Naive B cell (primary cell): Measurements from ENCODE around the gene ITGAE. TPM values are rescaled to one million over a fixed set of nuclear protein-coding genes. Genes with fewer than 3 reads are reported as not detected.
A peak's percentile ranks its signal among the peaks of the same experiment; 100 is the strongest.

ENCODE experiments used
- ATAC-seq, 2 donors: fragments of 150-1000 bp; cut with Tn5 transposase; 2 replicates each; pipeline ENCODE4 v1.10.0; 2021; ENCODE audit warnings: low read depth in 2 of 2, mild to moderate bottlenecking in 2 of 2, moderate library complexity in 2 of 2
- DNase-seq: peaks from one replicate; pipeline ENCODE4 v3.0.0; 2022
- H3K27ac Mint-ChIP-seq, 6 donors: one replicate each; pipeline ENCODE4 v1.8.0; 2020 to 2022; ENCODE audit warnings: mild to moderate bottlenecking in 6 of 6, mixed read lengths in 6 of 6, moderate library complexity in 5 of 6, inconsistent platforms in 2 of 6
- H3K27me3 Mint-ChIP-seq, 3 donors: one replicate each; pipeline ENCODE4 v1.8.0; 2021 to 2022; ENCODE audit warnings: mixed read lengths in 3 of 3, mild to moderate bottlenecking in 1 of 3
- H3K36me3 Mint-ChIP-seq, 2 donors: one replicate each; pipeline ENCODE4 v1.8.0; 2020 to 2022; ENCODE audit warnings: mixed read lengths in 2 of 2, inconsistent platforms in 1 of 2, mild to moderate bottlenecking in 1 of 2
- H3K4me1 Mint-ChIP-seq, 3 donors: one replicate each; pipeline ENCODE4 v1.8.0; 2020 to 2022; ENCODE audit warnings: mixed read lengths in 3 of 3, inconsistent platforms in 1 of 3, mild to moderate bottlenecking in 1 of 3, moderate library complexity in 1 of 3
- H3K4me3 Mint-ChIP-seq, 8 donors: one replicate each; pipeline ENCODE4 v1.8.0; 2020 to 2022; ENCODE audit warnings: mild to moderate bottlenecking in 8 of 8, mixed read lengths in 8 of 8, moderate library complexity in 8 of 8, inconsistent platforms in 2 of 8
- H3K9me3 Mint-ChIP-seq, 7 donors: one replicate each; pipeline ENCODE4 v1.8.0; 2020 to 2022; ENCODE audit warnings: mixed read lengths in 7 of 7, mild to moderate bottlenecking in 5 of 7, inconsistent platforms in 2 of 7, moderate library complexity in 1 of 7
- polyA plus RNA-seq, 6 donors: library from polyadenylated mRNA; unstranded; fragments of 300-500 nt; fragmentation: Illumina TruSeq; gene quantifications; one replicate each; pipeline ENCODE4 v1.2.3, GENCODE V29; 2021; ENCODE audit warnings: low read depth in 6 of 6

The ITGAE gene
- polyA plus RNA-seq, 6 donors from 2014 or later: 93.9 to 177 (median 158) TPM

GRCh38 chr17:3777366-3778120 lies 23.4 kb downstream of the ITGAE start:
- H3K4me3 Mint-ChIP-seq: no peak overlapping the region
- H3K27me3 Mint-ChIP-seq: no peaks in the 10 kb centered on the region
- no peaks in the 10 kb centered on the region for H3K36me3 Mint-ChIP-seq
- ATAC-seq (no peak), DNase-seq (no peak)
- H3K27ac Mint-ChIP-seq: peak overlapping the region in 1 of 6 donors; percentile 44
- no peaks in the 10 kb centered on the region for H3K9me3 Mint-ChIP-seq
- H3K4me1 Mint-ChIP-seq: no peaks in the 10 kb centered on the region

GRCh38 chr17:3773966-3774365 lies 27.0 kb downstream of the ITGAE start:
- Mint-ChIP-seq H3K27ac (no peak overlapping the region), H3K36me3 (no peaks in the 10 kb centered on the region), H3K4me1 (peaks cover 17 to 26% (median 21%) of the 10 kb centered on the region in 3 donors), H3K27me3 (no peaks in the 10 kb centered on the region), H3K4me3 (no peak overlapping the region), H3K9me3 (no peaks in the 10 kb centered on the region)
- no peak for DNase-seq
- ATAC-seq: no peak

GRCh38 chr17:3773511-3773910 lies 27.5 kb downstream of the ITGAE start:
- Mint-ChIP-seq H3K27me3 (no peaks in the 10 kb centered on the region), H3K9me3 (no peaks in the 10 kb centered on the region), H3K4me3 (peak overlapping the region in 1 of 8 donors; percentile 9), H3K36me3 (no peaks in the 10 kb centered on the region), H3K27ac (no peak overlapping the region), H3K4me1 (peaks cover 17 to 26% (median 26%) of the 10 kb centered on the region in 3 donors)
- DNase-seq (no peak), ATAC-seq (no peak)

- no peaks in the 10 kb centered on the region for H3K36me3 Mint-ChIP-seq
- H3K4me3 Mint-ChIP-seq: peak overlapping the region in 1 of 8 donors; percentile 47
- peak overlapping the region in 1 of 6 donors; percentile 68 for H3K27ac Mint-ChIP-seq
- H3K27me3 Mint-ChIP-seq: no peaks in the 10 kb centered on the region
- ATAC-seq (no peak), DNase-seq (no peak)
- peaks cover 17 to 29% (median 26%) of the 10 kb centered on the region in 3 donors for H3K4me1 Mint-ChIP-seq
- no peaks in the 10 kb centered on the region for H3K9me3 Mint-ChIP-seq
Observed at GRCh38 chr17:3772764-3773163, 28.2 kb downstream of the ITGAE start.

- Mint-ChIP-seq H3K4me1 (peaks cover 20 to 29% (median 26%) of the 10 kb centered on the region in 3 donors), H3K4me3 (no peak overlapping the region), H3K36me3 (no peaks in the 10 kb centered on the region), H3K9me3 (no peaks in the 10 kb centered on the region), H3K27me3 (no peaks in the 10 kb centered on the region), H3K27ac (peak overlapping the region in 4 of 6 donors; percentile 42 to 69 (median 52))
- ATAC-seq: no peak
- no peak for DNase-seq
Observed at GRCh38 chr17:3771140-3771539, 29.8 kb downstream of the ITGAE start.

- H3K9me3 Mint-ChIP-seq: no peaks in the 10 kb centered on the region
- H3K4me3 Mint-ChIP-seq: peak overlapping the region in 1 of 8 donors; percentile 35
- peaks cover 26 to 34% (median 31%) of the 10 kb centered on the region in 3 donors for H3K4me1 Mint-ChIP-seq
- peak; percentile 56 for DNase-seq
- peak; percentile 90 to 93 for ATAC-seq
- no peaks in the 10 kb centered on the region for H3K36me3 Mint-ChIP-seq
- H3K27me3 Mint-ChIP-seq: no peaks in the 10 kb centered on the region
- H3K27ac Mint-ChIP-seq: peak overlapping the region; percentile 66 to 92 (median 81)
Observed at GRCh38 chr17:3770466-3770865, 30.5 kb downstream of the ITGAE start.

- H3K27ac Mint-ChIP-seq: peak overlapping the region in 2 of 6 donors; percentile 38 to 54
- DNase-seq (no peak), ATAC-seq (no peak)
- H3K4me1 Mint-ChIP-seq: peaks cover 29 to 43% (median 40%) of the 10 kb centered on the region in 3 donors
- no peaks in the 10 kb centered on the region for H3K27me3 Mint-ChIP-seq
- no peaks in the 10 kb centered on the region for H3K36me3 Mint-ChIP-seq
- no peak overlapping the region for H3K4me3 Mint-ChIP-seq
- no peaks in the 10 kb centered on the region for H3K9me3 Mint-ChIP-seq
Observed at GRCh38 chr17:3768769-3769168, 32.2 kb downstream of the ITGAE start.

GRCh38 chr17:3768341-3768740 lies 32.6 kb downstream of the ITGAE start:
- Mint-ChIP-seq H3K36me3 (no peaks in the 10 kb centered on the region), H3K27me3 (no peaks in the 10 kb centered on the region), H3K4me1 (peaks cover 33 to 45% (median 40%) of the 10 kb centered on the region in 3 donors), H3K27ac (peak overlapping the region in 3 of 6 donors; percentile 14 to 57 (median 38)), H3K9me3 (no peaks in the 10 kb centered on the region), H3K4me3 (no peak overlapping the region)
- DNase-seq (no peak), ATAC-seq (no peak)

GRCh38 chr17:3766779-3767178 lies 34.2 kb downstream of the ITGAE start:
- no peaks in the 10 kb centered on the region for H3K36me3 Mint-ChIP-seq
- ATAC-seq (no peak), DNase-seq (no peak)
- peaks cover 29 to 45% (median 34%) of the 10 kb centered on the region in 3 donors for H3K4me1 Mint-ChIP-seq
- H3K27me3 Mint-ChIP-seq: no peaks in the 10 kb centered on the region
- H3K4me3 Mint-ChIP-seq: no peak overlapping the region
- no peaks in the 10 kb centered on the region for H3K9me3 Mint-ChIP-seq
- H3K27ac Mint-ChIP-seq: peak overlapping the region in 1 of 6 donors; percentile 7

- peak overlapping the region in 3 of 6 donors; percentile 12 to 95 (median 72) for H3K27ac Mint-ChIP-seq
- peaks cover 0 to 3% (median 3%) of the 10 kb centered on the region in 3 donors for H3K27me3 Mint-ChIP-seq
- peaks cover 29 to 41% (median 30%) of the 10 kb centered on the region in 3 donors for H3K4me1 Mint-ChIP-seq
- no peak for DNase-seq
- ATAC-seq: no peak
- H3K4me3 Mint-ChIP-seq: peak overlapping the region in 4 of 8 donors; percentile 15 to 82 (median 32)
- no peaks in the 10 kb centered on the region for H3K36me3 Mint-ChIP-seq
- H3K9me3 Mint-ChIP-seq: no peaks in the 10 kb centered on the region
Observed at GRCh38 chr17:3765981-3766380, 35.0 kb downstream of the ITGAE start.

- Mint-ChIP-seq H3K27ac (no peak overlapping the region), H3K36me3 (no peaks in the 10 kb centered on the region), H3K4me3 (no peak overlapping the region), H3K27me3 (peaks cover 4 to 5% (median 5%) of the 10 kb centered on the region in 3 donors), H3K9me3 (no peaks in the 10 kb centered on the region), H3K4me1 (peaks cover 14 to 22% (median 21%) of the 10 kb centered on the region in 3 donors)
- no peak for DNase-seq
- ATAC-seq: no peak
Observed at GRCh38 chr17:3763777-3764170, 37.2 kb downstream of the ITGAE start.

GRCh38 chr17:3762922-3763776 lies 37.8 kb downstream of the ITGAE start:
- Mint-ChIP-seq H3K4me1 (peaks cover 14 to 21% (median 16%) of the 10 kb centered on the region in 3 donors), H3K4me3 (no peak overlapping the region), H3K27ac (peak overlapping the region in 2 of 6 donors; percentile 26 to 56), H3K36me3 (no peaks in the 10 kb centered on the region), H3K27me3 (peaks cover 4 to 5% (median 5%) of the 10 kb centered on the region in 3 donors), H3K9me3 (no peaks in the 10 kb centered on the region)
- DNase-seq: no peak
- no peak for ATAC-seq

- no peak overlapping the region for H3K4me3 Mint-ChIP-seq
- no peaks in the 10 kb centered on the region for H3K36me3 Mint-ChIP-seq
- H3K27me3 Mint-ChIP-seq: peaks cover 4 to 5% (median 5%) of the 10 kb centered on the region in 3 donors
- DNase-seq: no peak
- H3K4me1 Mint-ChIP-seq: peaks cover 14 to 24% (median 19%) of the 10 kb centered on the region in 3 donors
- ATAC-seq: no peak
- no peak overlapping the region for H3K27ac Mint-ChIP-seq
- no peaks in the 10 kb centered on the region for H3K9me3 Mint-ChIP-seq
Observed at GRCh38 chr17:3761918-3762380, 39.0 kb downstream of the ITGAE start.
